LHCN-M2 (cell line): ENCODE measurements around the gene ADAMTS2. TPM values are rescaled to one million over a fixed set of nuclear protein-coding genes. Genes with fewer than 3 reads are reported as not detected.
A peak's percentile ranks its signal among the peaks of the same experiment; 100 is the strongest.

Experiments
- DNase-seq: peaks from one replicate; pipeline ENCODE4 v3.0.0-alpha.2; 2012; ENCODE audit warnings: low read depth
- total RNA-seq: library from RNA; depleted of rRNA; stranded (reverse); fragments of >200 nt; gene quantifications from 2 replicates; pipeline ENCODE4 v1.2.3, GENCODE V29; 2014

Gene ADAMTS2
- total RNA-seq, 1 experiment from 2014 or later, result 24.1 TPM

- DNase-seq, result no peak
These were observed 76.8 kb downstream of the ADAMTS2 start for GRCh38 chr5:179268399-179268952.

- DNase-seq, result peak; percentile 46
These were observed 77.6 kb downstream of the ADAMTS2 start for GRCh38 chr5:179267671-179268083.

- peak; percentile 20 for DNase-seq
These were observed 78.1 kb downstream of the ADAMTS2 start for GRCh38 chr5:179267071-179267670.

GRCh38 chr5:179266291-179267070 is 78.8 kb downstream of the ADAMTS2 start:
- peak; percentile 21 for DNase-seq

- peak; percentile 97 for DNase-seq
These were observed 79.6 kb downstream of the ADAMTS2 start for GRCh38 chr5:179265514-179266290.

- DNase-seq, result no peak
These were observed 80.3 kb downstream of the ADAMTS2 start for GRCh38 chr5:179264783-179265513.

- DNase-seq, result no peak
These were observed 81.0 kb downstream of the ADAMTS2 start for GRCh38 chr5:179264053-179264782.

GRCh38 chr5:179263391-179264052 is 81.7 kb downstream of the ADAMTS2 start:
- no peak for DNase-seq

- DNase-seq, result no peak
These were observed 82.9 kb downstream of the ADAMTS2 start for GRCh38 chr5:179262126-179262920.

GRCh38 chr5:179261301-179262125 is 83.7 kb downstream of the ADAMTS2 start:
- DNase-seq, result peak; percentile 45

GRCh38 chr5:179260324-179261070 is 84.8 kb downstream of the ADAMTS2 start:
- DNase-seq, result no peak

- DNase-seq, result no peak
These were observed 85.4 kb downstream of the ADAMTS2 start for GRCh38 chr5:179259731-179260323.

GRCh38 chr5:179258922-179259730 is 86.1 kb downstream of the ADAMTS2 start:
- peak; percentile 29 for DNase-seq

GRCh38 chr5:179258001-179258921 is 87.0 kb downstream of the ADAMTS2 start:
- no peak for DNase-seq

GRCh38 chr5:179257176-179257682 is 88.0 kb downstream of the ADAMTS2 start:
- no peak for DNase-seq
